CD14-positive monocyte (primary cell): ENCODE results near the gene GPC6. TPM values are rescaled to one million over a fixed set of nuclear protein-coding genes. Genes with fewer than 3 reads are reported as not detected.

Experiments used
- DNase-seq, 3 donors: peaks; one replicate each; pipeline ENCODE4 v3.0.0-alpha.2; 2011 to 2022
- H2AFZ ChIP-seq: 2 replicates; pipeline ENCODE4 v1.6.0; 2012; ENCODE audit warnings: mild to moderate bottlenecking, low read depth, low read length, inconsistent platforms; ENCODE audit not compliant: insufficient read depth, poor library complexity, severe bottlenecking
- H3K27ac ChIP-seq, 2 donors: 1 replicate in 1 of 2; 2 replicates in 1 of 2; pipeline ENCODE4 v1.5.1; 2012 to 2013; ENCODE audit warnings: low read length in 2 of 2, control low read depth in 1 of 2, inconsistent platforms in 1 of 2, low read depth in 1 of 2, mild to moderate bottlenecking in 1 of 2
- H3K27me3 ChIP-seq, 2 donors: one replicate each; pipeline versions ENCODE4 v1.6.0 to v1.6.1; 2011 to 2013; ENCODE audit warnings: low read length in 2 of 2; ENCODE audit not compliant: control insufficient read depth in 2 of 2, insufficient read depth in 2 of 2
- H3K36me3 ChIP-seq, 2 donors: replicated peaks in 1 of 2; 1 replicate in 1 of 2; 2 replicates in 1 of 2; pipeline versions ENCODE4 v1.5.1 to v1.6.1; 2012 to 2013; ENCODE audit warnings: low read length in 2 of 2, control low read depth in 1 of 2, inconsistent platforms in 1 of 2, mild to moderate bottlenecking in 1 of 2; ENCODE audit not compliant: insufficient read depth in 2 of 2, control insufficient read depth in 1 of 2
- H3K4me1 ChIP-seq, 2 donors: 1 replicate in 1 of 2; 2 replicates in 1 of 2; pipeline versions ENCODE4 v1.5.1 to v1.6.1; 2012 to 2013; ENCODE audit warnings: low read length in 2 of 2, control low read depth in 1 of 2, inconsistent platforms in 1 of 2, mild to moderate bottlenecking in 1 of 2, moderate library complexity in 1 of 2; ENCODE audit not compliant: insufficient read depth in 2 of 2, control insufficient read depth in 1 of 2
- H3K4me2 ChIP-seq: replicated peaks from 2 replicates; pipeline ENCODE3; 2012; ENCODE audit warnings: low read length, moderate library complexity, mild to moderate bottlenecking; ENCODE audit not compliant: poor library complexity, severe bottlenecking; ENCODE audit errors: extremely low read depth
- H3K4me3 ChIP-seq, 3 experiments: fragments of 200-600 bp in 1 of 3; sonication (generic) in 1 of 3; replicated peaks in 1 of 3; 1 replicate in 2 of 3; 2 replicates in 1 of 3; pipeline ENCODE4 v1.5.1; 2011 to 2013; ENCODE audit warnings: low read length in 3 of 3, mild to moderate bottlenecking in 3 of 3, control low read depth in 2 of 3, low read depth in 2 of 3, inconsistent platforms in 1 of 3, moderate library complexity in 1 of 3
- H3K79me2 ChIP-seq: 2 replicates; pipeline ENCODE4 v1.6.0; 2012; ENCODE audit warnings: mild to moderate bottlenecking, control low read depth, inconsistent platforms, low read length, moderate library complexity; ENCODE audit not compliant: insufficient read depth
- H3K9ac ChIP-seq: 2 replicates; pipeline ENCODE4 v1.6.0; 2017; ENCODE audit warnings: low read length, mild to moderate bottlenecking; ENCODE audit not compliant: insufficient read depth, poor library complexity, severe bottlenecking
- H3K9me3 ChIP-seq, 2 donors: replicated peaks in 1 of 2; 1 replicate in 1 of 2; 2 replicates in 1 of 2; pipeline versions ENCODE4 v1.5.1 to v1.6.1; 2012 to 2013; ENCODE audit warnings: low read length in 2 of 2, control low read depth in 1 of 2; ENCODE audit not compliant: control insufficient read depth in 1 of 2, insufficient read depth in 1 of 2
- H4K20me1 ChIP-seq: 2 replicates; pipeline ENCODE4 v1.6.0; 2012; ENCODE audit warnings: mild to moderate bottlenecking, low read length, control low read depth, moderate library complexity; ENCODE audit not compliant: insufficient read depth
- H3K27ac Mint-ChIP-seq, 7 donors: one replicate each; pipeline ENCODE4 v1.8.0; 2020; ENCODE audit warnings: mild to moderate bottlenecking in 7 of 7, mixed read lengths in 7 of 7, moderate library complexity in 6 of 7, inconsistent platforms in 2 of 7
- H3K27me3 Mint-ChIP-seq, 3 donors: one replicate each; pipeline ENCODE4 v1.8.0; 2021 to 2022; ENCODE audit warnings: low read depth in 3 of 3, mild to moderate bottlenecking in 3 of 3, mixed read lengths in 3 of 3, moderate library complexity in 3 of 3, inconsistent platforms in 1 of 3
- H3K36me3 Mint-ChIP-seq, 2 donors: one replicate each; pipeline ENCODE4 v1.8.0; 2020; ENCODE audit warnings: mixed read lengths in 2 of 2, inconsistent platforms in 1 of 2, mild to moderate bottlenecking in 1 of 2
- H3K4me1 Mint-ChIP-seq: one replicate; pipeline ENCODE4 v1.8.0; 2020; ENCODE audit warnings: mild to moderate bottlenecking, mixed read lengths
- H3K4me3 Mint-ChIP-seq, 2 donors: one replicate each; pipeline ENCODE4 v1.8.0; 2020; ENCODE audit warnings: mild to moderate bottlenecking in 2 of 2, mixed read lengths in 2 of 2, moderate library complexity in 1 of 2
- H3K9me3 Mint-ChIP-seq, 7 donors: one replicate each; pipeline ENCODE4 v1.8.0; 2020 to 2022; ENCODE audit warnings: mixed read lengths in 7 of 7, mild to moderate bottlenecking in 6 of 7, moderate library complexity in 6 of 7, inconsistent platforms in 2 of 7
- CTCF ChIP-seq: fragments of 200-600 bp; IDR thresholded peaks from one replicate; pipeline ENCODE4 v1.8.0; 2022; ENCODE audit warnings: antibody characterized with exemption, mild to moderate bottlenecking
- WGBS: methylation state at CpG from one replicate; pipeline ENCODE4 v1.1.5; 2013; ENCODE audit warnings: missing lambda C conversion rate; ENCODE audit not compliant: insufficient coverage; 5-methylcytosine and 5-hydroxymethylcytosine counted together
- intact Hi-C, 2 donors: fragments of 100-400 bp; cut with micrococcal nuclease; formaldehyde crosslinking; loops; one replicate each; pipeline versions ENCODE4 v1.15.0 to v1.15.1; 2023
- polyA plus RNA-seq, 3 donors: library from polyadenylated mRNA; depleted of rRNA in 1 of 3; unstranded in 2 of 3; stranded (reverse) in 1 of 3; fragments of 300-500 nt in 2 of 3; fragments of >200 nt in 1 of 3; fragmentation: Illumina TruSeq in 2 of 3; gene quantifications; 1 replicate in 2 of 3; 2 replicates in 1 of 3; pipeline ENCODE4 v1.2.3, GENCODE V29; 2012 to 2021

GPC6 gene
- polyA plus RNA-seq, 3 donors, result not detected

- H3K27ac Mint-ChIP-seq, result no peak overlapping the region
- no peaks in the 10 kb centered on the region for H3K9me3 ChIP-seq
- H3K36me3 Mint-ChIP-seq, result no peaks in the 10 kb centered on the region
- H3K4me3 ChIP-seq, result no peak overlapping the region
- no peak overlapping the region for H3K9ac ChIP-seq
- intact Hi-C loops, result no loop called here
- TF ChIP-seq CTCF, result no peak
- no peaks in the 10 kb centered on the region for H3K4me1 ChIP-seq
- H3K4me2 ChIP-seq, result no peak overlapping the region
- no peak overlapping the region for H2AFZ ChIP-seq
- 71% methylated on average over 1 of the region's 4 CpGs for WGBS
- no peaks in the 10 kb centered on the region for H3K79me2 ChIP-seq
- H3K27me3 Mint-ChIP-seq, result no peaks in the 10 kb centered on the region
- H4K20me1 ChIP-seq, result no peaks in the 10 kb centered on the region
- H3K27ac ChIP-seq, result no peak overlapping the region
- H3K27me3 ChIP-seq, result no peaks in the 10 kb centered on the region
- no peaks in the 10 kb centered on the region for H3K4me1 Mint-ChIP-seq
- H3K4me3 Mint-ChIP-seq, result no peak overlapping the region
- H3K9me3 Mint-ChIP-seq, result peaks cover 0 to 5% (median 2%) of the 10 kb centered on the region in 7 donors
- no peak for DNase-seq
- no peaks in the 10 kb centered on the region for H3K36me3 ChIP-seq
Measured at GRCh38 chr13:93810264-93810663, 583.7 kb downstream of the GPC6 start.

- Mint-ChIP-seq H3K36me3 (no peaks in the 10 kb centered on the region), H3K4me1 (no peaks in the 10 kb centered on the region), H3K27me3 (no peaks in the 10 kb centered on the region), H3K9me3 (peaks cover 0 to 5% (median 2%) of the 10 kb centered on the region in 7 donors), H3K27ac (no peak overlapping the region), H3K4me3 (no peak overlapping the region)
- Histone ChIP-seq H3K27ac (no peak overlapping the region), H2AFZ (no peak overlapping the region), H3K36me3 (no peaks in the 10 kb centered on the region), H3K27me3 (no peaks in the 10 kb centered on the region), H3K79me2 (no peaks in the 10 kb centered on the region), H3K4me1 (no peaks in the 10 kb centered on the region), H4K20me1 (no peaks in the 10 kb centered on the region), H3K4me3 (no peak overlapping the region), H3K4me2 (no peak overlapping the region), H3K9ac (no peak overlapping the region), H3K9me3 (no peaks in the 10 kb centered on the region)
- DNase-seq, result no peak
- WGBS, result 100% methylated on average over 1 of the region's 3 CpGs
- intact Hi-C loops, result no loop called here
- TF ChIP-seq CTCF, result no peak
Measured at GRCh38 chr13:93811071-93811737, 584.6 kb downstream of the GPC6 start.
